Left lung (tissue), 10 donors: ENCODE measurements around the gene TSPAN32. TPM values are rescaled to one million over a fixed set of nuclear protein-coding genes. Genes with fewer than 3 reads are reported as not detected.

ENCODE experiments used
- ATAC-seq: fragments of 200-7000 bp; cut with Tn5 transposase; one replicate; pipeline ENCODE4 v1.9.1; 2020; ENCODE audit warnings: moderate library complexity
- DNase-seq, 4 donors: peaks; one replicate each; pipeline ENCODE4 v3.0.0-alpha.2; 2013 to 2020
- H3K27ac ChIP-seq, 2 donors: fragments of 200-600 bp; sonication (generic) in 1 of 2; one replicate each; pipeline versions ENCODE4 v1.5.0 to v1.8.0; 2020 to 2021
- H3K27me3 ChIP-seq, 2 donors: fragments of 200-600 bp; sonication (generic) in 1 of 2; one replicate each; pipeline versions ENCODE4 v1.5.0 to v1.8.0; 2020 to 2021
- H3K36me3 ChIP-seq, 2 donors: fragments of 200-600 bp; sonication (generic) in 1 of 2; one replicate each; pipeline versions ENCODE4 v1.5.0 to v1.8.0; 2020 to 2021
- H3K4me1 ChIP-seq, 2 donors: fragments of 200-600 bp; one replicate each; pipeline ENCODE4 v1.8.0; 2021
- H3K4me3 ChIP-seq, 2 donors: fragments of 200-600 bp; sonication (generic) in 1 of 2; one replicate each; pipeline versions ENCODE4 v1.5.0 to v1.8.0; 2020 to 2021; ENCODE audit warnings: mild to moderate bottlenecking in 1 of 2
- H3K9me3 ChIP-seq, 2 donors: fragments of 200-600 bp; sonication (generic) in 1 of 2; one replicate each; pipeline versions ENCODE4 v1.5.0 to v1.8.0; 2020 to 2021
- CTCF ChIP-seq, 2 donors: fragments of 200-600 bp; sonication (generic) in 1 of 2; IDR thresholded peaks; one replicate each; pipeline versions ENCODE4 v1.5.0 to v1.8.0; 2021; ENCODE audit warnings: antibody characterized with exemption in 2 of 2
- intact Hi-C, 2 donors: fragments of 100-400 bp; cut with DNase I; formaldehyde crosslinking; loops; one replicate each; pipeline versions ENCODE4 v1.11.2 to v1.14.2; 2022
- polyA plus RNA-seq, 6 donors: library from polyadenylated mRNA; unstranded; fragments of 120-200 nt; gene quantifications; one replicate each; pipeline ENCODE4 v1.2.1, GENCODE V29; 2013; ENCODE audit not compliant: insufficient read length in 6 of 6
- total RNA-seq, 2 donors: library from RNA; stranded (reverse); fragmentation: NEBNext Ultra II Directional; extraction: Animal tissue kit (Norgen Biotek cat#: 25700); gene quantifications; one replicate each; pipeline ENCODE4 v1.2.1, GENCODE V29; 2021
- donor health status: DM: no; HTN: yes; CAD: no.
- donor health status: DM: no; HTN: no; CAD: no.

Gene TSPAN32
- total and polyA plus RNA-seq, 8 donors, result 3.7 to 6.3 (median 4.2) TPM

DNA sequence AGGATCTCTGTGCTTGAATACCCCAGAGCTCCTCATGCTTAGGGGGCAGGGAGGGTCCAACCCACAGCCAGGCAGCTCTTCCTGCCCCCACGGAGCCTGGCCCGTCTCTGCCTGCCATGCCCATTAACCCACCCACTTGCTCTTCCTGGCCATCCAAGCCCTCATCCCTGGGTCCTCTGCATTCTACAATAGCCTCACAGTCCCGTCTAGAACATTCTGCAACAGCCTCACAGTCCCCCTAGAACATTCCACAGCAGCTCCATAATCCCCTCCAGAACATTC, 15.1 kb downstream of the TSPAN32 start:
- peaks cover 8 to 12% of the 10 kb centered on the region in 2 donors for H3K4me1 ChIP-seq
- no peak for TF ChIP-seq CTCF (IDR thresholded peaks at IDR 0.05)
- no peak overlapping the region for H3K27ac ChIP-seq
- peaks cover 0 to 7% of the 10 kb centered on the region in 2 donors for H3K9me3 ChIP-seq
- DNase-seq, result no peak
- H3K36me3 ChIP-seq, result no peaks in the 10 kb centered on the region
- intact Hi-C loops, result no loop called here
- H3K4me3 ChIP-seq, result no peak overlapping the region
- no peak for ATAC-seq
- no peaks in the 10 kb centered on the region for H3K27me3 ChIP-seq

GRCh38 chr11:2317354-2318050, 15.7 kb downstream of the TSPAN32 start:
- no peak for ATAC-seq
- intact Hi-C loops, result no loop called here
- no peak for TF ChIP-seq CTCF (IDR thresholded peaks at IDR 0.05)
- Histone ChIP-seq H3K36me3 (no peaks in the 10 kb centered on the region), H3K27ac (no peak overlapping the region), H3K27me3 (no peaks in the 10 kb centered on the region), H3K4me3 (no peak overlapping the region), H3K9me3 (peaks cover 0 to 7% of the 10 kb centered on the region in 2 donors), H3K4me1 (peaks cover 7 to 12% of the 10 kb centered on the region in 2 donors)
- DNase-seq, result peak in 1 of 4 donors; percentile 37

DNA sequence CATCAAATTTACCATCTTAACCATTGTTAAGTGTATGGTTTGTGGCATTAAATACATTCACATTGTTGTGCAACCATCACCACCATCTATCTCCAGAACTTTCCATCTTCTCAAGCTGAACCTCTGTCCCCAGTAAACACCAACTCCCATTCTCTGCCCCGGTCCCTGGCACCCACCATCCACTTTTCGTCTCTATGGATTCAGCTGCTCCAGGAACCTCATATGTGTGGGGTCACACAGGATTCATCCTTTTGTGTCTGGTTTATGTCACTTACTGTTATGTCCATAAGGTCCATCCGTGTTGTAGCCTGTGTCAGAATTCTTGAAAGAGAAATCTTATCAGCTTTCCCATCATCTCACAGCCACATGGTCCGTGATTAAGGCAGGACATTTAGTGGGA, 16.3 kb downstream of the TSPAN32 start:
- no peaks in the 10 kb centered on the region for H3K36me3 ChIP-seq
- H3K27ac ChIP-seq, result no peak overlapping the region
- DNase-seq (no peak), ATAC-seq (no peak)
- TF ChIP-seq CTCF (IDR thresholded peaks at IDR 0.05), result no peak
- peaks cover 6 to 12% of the 10 kb centered on the region in 2 donors for H3K4me1 ChIP-seq
- peaks cover 0 to 7% of the 10 kb centered on the region in 2 donors for H3K9me3 ChIP-seq
- H3K27me3 ChIP-seq, result no peaks in the 10 kb centered on the region
- H3K4me3 ChIP-seq, result no peak overlapping the region
- intact Hi-C loops, result no loop called here

DNA sequence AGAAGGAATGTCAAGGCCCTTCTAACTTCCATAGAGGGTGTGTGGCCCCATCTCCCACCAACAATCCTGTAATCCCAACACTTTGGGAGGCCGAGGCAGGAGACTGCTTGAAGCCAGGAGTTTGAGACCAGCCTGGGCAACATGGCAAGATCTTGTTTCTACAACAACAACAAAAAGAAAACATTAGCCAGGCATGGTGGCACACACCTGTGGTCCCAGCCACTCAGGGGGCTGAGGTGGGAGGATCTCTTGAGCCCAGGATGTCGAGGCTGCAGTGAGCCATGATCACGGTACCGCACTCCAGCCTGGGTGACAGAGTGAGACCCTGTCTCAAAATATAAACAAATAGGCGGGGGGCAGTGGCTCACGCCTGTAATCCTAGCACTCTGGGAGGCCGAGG, 16.9 kb downstream of the TSPAN32 start:
- Histone ChIP-seq H3K9me3 (peaks cover 0 to 7% of the 10 kb centered on the region in 2 donors), H3K4me3 (no peak overlapping the region), H3K27me3 (no peaks in the 10 kb centered on the region), H3K36me3 (no peaks in the 10 kb centered on the region), H3K4me1 (peaks cover 6 to 12% of the 10 kb centered on the region in 2 donors), H3K27ac (no peak overlapping the region)
- intact Hi-C loops, result no loop called here
- no peak for DNase-seq
- TF ChIP-seq CTCF (IDR thresholded peaks at IDR 0.05), result no peak
- no peak for ATAC-seq

DNA sequence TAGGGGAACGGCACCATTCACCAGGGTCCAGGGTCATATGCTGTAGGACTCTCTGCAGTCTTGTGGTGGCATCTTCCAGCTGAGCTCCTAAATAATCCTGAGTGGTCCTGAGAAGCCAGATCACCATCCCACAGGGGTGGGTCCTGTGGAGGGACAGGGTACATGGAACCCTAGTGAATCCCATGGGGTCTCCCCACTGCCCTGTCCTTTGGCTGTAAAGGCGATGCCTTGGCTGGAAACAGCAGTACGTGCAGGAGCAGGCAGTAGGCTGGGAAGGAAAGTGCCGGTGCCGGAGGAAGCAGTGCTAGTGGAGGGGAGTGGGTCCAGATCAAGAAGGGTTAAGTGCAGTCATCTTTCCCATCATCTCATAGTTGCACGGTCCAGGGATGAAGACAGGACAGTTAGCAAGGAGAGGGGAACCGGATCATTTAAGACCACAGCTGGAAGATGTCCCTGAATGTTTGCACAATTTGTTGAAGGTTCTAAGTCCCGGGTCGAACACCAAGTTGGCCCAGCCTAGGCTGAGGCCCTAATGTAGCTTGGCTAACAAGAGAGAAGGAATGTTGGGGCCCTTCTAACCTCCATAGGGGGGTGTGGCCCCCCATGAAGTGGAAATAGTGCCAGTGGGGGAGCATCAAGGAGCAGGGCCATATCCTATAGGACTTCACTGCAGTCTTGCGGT, 18.1 kb downstream of the TSPAN32 start:
- H3K4me1 ChIP-seq, result no peaks in the 10 kb centered on the region
- no peak for TF ChIP-seq CTCF (IDR thresholded peaks at IDR 0.05)
- H3K4me3 ChIP-seq, result no peak overlapping the region
- no peak overlapping the region for H3K27ac ChIP-seq
- peak in 2 of 4 donors; percentile 34 to 52 for DNase-seq
- intact Hi-C loops, result no loop called here
- H3K36me3 ChIP-seq, result no peaks in the 10 kb centered on the region
- H3K27me3 ChIP-seq, result no peaks in the 10 kb centered on the region
- ATAC-seq, result no peak
- peaks cover 0 to 7% of the 10 kb centered on the region in 2 donors for H3K9me3 ChIP-seq
